Fibroblast of skin of right quadriceps (primary cell): ENCODE results near the gene MRPS16.
"Not testable (repeated sequence)": the region's sequence is repeated elsewhere in the genome, so short reads cannot be mapped to it uniquely, and the experiment has no call there.

Source experiments
- DNase-seq: peaks from one replicate; pipeline ENCODE4 v3.0.0-alpha.2; 2013

MRPS16 gene

GRCh38 chr10:73252445-73253224 is at the start of gene MRPS16:
Gene MRPS16 (minus strand): TSS chr10:73252644. CDS start chr10:73252482, 162 bp downstream.
- DNase-seq, result peak; percentile 97

DNA sequence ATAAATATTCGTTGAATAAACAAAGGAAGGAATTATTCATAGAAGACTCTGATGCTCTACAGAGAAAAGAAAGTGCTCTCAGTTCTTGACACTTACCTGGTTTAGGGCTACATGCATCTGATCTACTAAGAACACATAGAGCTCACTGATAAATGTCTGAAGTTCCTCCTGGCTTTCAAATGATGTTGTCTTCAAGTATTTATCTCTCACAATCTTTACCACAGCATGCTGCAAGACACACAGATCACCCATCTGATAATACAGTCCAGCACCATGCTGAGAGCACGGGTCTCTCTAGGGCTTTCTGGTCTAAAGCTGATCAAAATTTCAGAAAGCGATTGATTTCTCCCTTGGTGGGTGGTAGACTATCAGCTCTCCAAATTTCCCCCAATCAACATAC is 44.5 kb upstream of the MRPS16 start:
- no peak for DNase-seq

GRCh38 chr10:73293461-73293860 is 41.0 kb upstream of the MRPS16 start:
- DNase-seq, result no peak

GRCh38 chr10:73289958-73290357 is 37.5 kb upstream of the MRPS16 start:
- DNase-seq, result no peak

- no peak for DNase-seq
Observed at GRCh38 chr10:73287441-73287840, 35.0 kb upstream of the MRPS16 start.

- no peak for DNase-seq
Observed at GRCh38 chr10:73281097-73281496, 28.7 kb upstream of the MRPS16 start.

GRCh38 chr10:73264423-73264822 is 12.0 kb upstream of the MRPS16 start:
- DNase-seq, result no peak

DNA sequence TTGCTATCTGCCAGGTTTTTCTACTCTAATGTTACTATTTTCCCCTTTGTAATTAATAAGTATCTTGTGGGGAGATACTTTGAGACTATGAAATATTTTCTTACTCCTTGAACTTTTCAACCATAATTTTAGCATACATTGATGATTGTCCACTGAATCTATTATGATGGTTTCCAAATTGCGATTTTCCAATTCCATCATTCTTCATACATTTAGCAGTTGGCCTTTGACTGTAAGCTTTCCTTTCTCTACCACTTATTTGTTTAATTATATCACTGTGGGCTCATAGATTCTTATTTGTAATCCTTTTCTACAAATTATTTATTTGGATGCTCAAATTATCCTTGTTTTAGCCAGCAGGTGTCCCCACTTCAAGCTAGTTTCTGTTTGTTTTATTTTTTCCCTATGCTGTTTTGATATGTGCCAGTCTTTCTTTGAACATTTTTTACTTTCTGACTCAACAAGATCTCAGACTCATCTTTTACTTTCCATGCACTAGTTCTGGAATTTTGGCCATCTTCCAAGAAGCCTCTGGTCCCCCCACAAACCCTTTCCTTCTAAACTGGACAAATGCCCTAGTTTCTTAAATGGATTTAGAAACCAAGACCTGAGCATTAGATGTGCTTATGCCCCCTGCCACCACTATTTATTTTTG is 11.4 kb upstream of the MRPS16 start:
- DNase-seq, result peak; percentile 49

- DNase-seq, result no peak
Observed at GRCh38 chr10:73262880-73263555, 10.6 kb upstream of the MRPS16 start.

DNA sequence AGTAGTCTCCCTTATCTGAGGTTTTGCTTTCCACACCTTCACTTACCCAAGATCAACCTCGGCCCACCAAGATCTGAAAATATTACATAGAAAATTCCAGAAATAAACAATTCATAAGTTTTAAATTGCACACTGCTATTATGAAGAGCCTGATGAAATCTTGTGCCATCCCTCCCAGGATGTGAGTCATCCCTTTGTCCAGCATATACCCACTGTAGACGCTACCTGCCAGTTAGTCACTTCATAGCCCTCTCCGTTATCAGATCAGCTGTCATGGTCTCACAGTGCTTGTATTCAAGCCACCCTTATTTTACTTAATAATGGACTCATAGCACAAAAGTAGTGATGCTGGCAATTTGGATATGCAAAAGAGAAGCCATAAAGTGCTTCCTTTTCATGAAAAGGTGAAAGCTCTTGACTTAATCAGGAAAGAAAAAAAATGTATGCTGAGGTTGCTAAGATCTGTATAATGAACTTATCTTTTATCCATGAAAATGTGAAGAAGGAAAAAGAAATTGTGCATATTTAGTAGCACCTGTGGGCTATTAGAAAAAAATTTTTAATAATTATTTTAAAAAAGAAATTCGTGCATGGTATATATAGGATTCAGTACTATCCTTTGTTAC is 9.8 kb upstream of the MRPS16 start:
- peak; percentile 66 for DNase-seq

DNA sequence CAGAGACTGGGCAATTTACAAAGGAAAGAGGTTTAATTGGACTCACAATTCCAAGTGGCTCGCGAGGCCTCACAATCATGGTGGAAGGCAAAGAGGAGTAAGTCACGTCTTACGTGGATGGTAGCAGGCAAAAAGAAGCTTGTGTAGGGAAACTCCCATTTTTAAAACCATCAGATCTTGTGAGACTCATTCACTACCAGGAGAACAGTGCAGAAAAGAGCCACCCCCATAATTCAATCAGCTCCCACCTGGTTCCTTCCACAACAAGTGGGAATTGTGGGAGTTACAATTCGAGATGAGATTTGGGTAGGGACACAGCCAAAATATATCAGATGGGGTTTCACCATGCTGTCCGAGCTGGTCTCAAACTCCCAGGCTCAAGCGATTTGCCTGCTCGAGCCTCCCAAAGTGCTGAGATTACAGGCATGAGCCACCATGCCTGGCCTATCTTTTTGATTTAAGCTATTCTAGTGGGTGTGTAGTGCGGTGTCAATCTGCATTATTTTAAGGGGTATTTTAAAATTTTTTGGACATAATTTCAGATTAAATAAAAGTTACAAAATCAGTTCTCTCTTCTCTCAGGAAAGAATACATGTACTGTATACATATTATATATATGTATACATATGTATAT is 9.0 kb upstream of the MRPS16 start:
- DNase-seq, result no peak

- DNase-seq, result not testable (repeated sequence)
Observed at GRCh38 chr10:73258612-73259011, 6.2 kb upstream of the MRPS16 start.

GRCh38 chr10:73253225-73253555 is 746 bp upstream of the MRPS16 start:
- DNase-seq, result no peak

- DNase-seq, result no peak
Observed at GRCh38 chr10:73251683-73252444, 580 bp downstream of the MRPS16 start.

GRCh38 chr10:73248259-73248724 is 4.2 kb downstream of the MRPS16 start:
- DNase-seq, result peak; percentile 16

DNA sequence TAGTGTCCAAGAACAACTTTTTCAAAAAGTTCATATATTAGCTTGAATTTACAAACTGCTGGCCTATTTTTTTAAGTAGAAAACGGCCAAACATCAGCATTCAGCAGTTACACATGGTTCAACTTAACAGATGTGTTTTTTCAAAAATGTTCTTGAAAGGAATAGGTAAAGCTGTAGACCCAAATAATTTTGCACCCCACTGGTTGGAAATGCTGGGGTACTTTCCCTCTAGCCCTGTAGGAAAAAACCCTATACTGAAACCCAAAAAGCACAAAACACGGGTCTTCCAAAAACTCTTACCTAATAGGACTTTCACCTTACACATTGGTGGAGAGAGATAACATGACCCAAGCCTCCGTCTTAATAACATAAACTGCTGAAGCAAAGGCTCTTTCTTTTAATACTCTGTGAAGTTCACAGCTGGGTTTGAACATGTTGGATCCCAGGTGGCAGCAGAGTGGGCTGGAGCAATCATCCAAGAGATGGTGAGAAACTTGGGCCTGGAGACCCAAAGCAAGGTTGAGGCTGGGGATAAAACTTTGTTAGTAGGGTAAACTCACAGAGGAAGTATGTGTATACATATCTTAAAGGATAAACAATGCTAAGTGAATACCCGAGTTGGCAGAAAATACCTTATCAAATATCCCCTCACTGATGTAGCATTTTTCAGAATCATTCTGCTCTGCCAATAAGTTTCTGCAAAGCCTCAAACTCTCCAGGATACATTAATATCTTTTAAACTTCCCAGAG is 4.8 kb downstream of the MRPS16 start:
- no peak for DNase-seq

DNA sequence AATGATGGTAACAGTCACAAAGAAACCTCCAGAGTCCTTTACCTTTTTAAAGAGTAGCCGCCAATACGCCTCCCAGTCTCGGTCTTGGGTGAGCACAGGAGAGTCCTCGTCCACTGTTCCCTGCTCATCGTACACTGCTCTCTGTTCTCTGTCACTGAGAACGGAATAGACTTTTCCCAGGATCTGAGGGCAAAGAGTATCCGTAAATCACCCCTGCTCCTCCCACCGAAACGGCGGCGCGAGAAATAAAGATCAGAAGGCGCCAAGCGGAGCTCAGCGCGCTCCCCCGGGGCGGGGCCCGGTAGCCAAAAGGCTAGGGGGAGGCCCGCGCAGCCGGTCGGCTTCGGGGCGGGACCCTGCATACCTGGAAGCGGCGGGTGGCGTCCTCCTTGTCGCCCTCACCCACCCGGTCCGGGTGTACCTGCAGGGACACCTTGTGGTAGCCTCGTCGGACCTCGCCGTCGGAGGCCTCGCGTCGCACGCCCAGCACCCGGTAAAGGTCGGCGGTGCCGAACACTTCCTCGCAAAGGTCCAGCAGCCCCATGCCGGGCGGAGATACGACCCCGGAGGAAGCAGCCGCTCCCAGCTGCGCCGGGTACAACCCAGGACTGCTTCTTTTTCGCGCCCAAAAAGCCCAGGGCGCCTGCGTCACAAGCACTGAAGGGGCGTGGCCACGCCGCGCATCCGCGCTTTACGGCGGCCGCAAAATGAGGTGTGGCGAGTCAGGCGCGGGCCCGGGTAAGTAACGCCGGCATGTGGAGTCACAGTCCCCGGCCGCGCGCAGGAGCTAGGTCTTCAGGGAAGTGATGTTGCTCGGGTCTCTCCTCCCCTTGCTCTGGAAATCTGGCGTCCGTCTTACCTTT is 5.6 kb downstream of the MRPS16 start, which contains the start of gene DNAJC9:
TSS of gene DNAJC9 (minus strand) at position 610 of the 863 bp plus-strand sequence. CDS start at position 544, 66 bp downstream.
- peak; percentile 94 for DNase-seq

- DNase-seq, result no peak
Observed at GRCh38 chr10:73246322-73246645, 6.2 kb downstream of the MRPS16 start.

GRCh38 chr10:73244866-73245477 is 7.5 kb downstream of the MRPS16 start:
- DNase-seq, result no peak

GRCh38 chr10:73239908-73240307 is 12.5 kb downstream of the MRPS16 start:
- no peak for DNase-seq
